Liver (tissue), 3 donors: ENCODE measurements around the gene ANKRD31.

ENCODE experiments used
- CTCF ChIP-seq: fragments of 150-350 bp; IDR thresholded peaks from 2 replicates; pipeline ENCODE4 v1.5.1; 2017; ENCODE audit warnings: improper control_type of control experiment, low read depth, low read length; ENCODE audit not compliant: missing input control
- RXRA ChIP-seq, 2 donors: IDR thresholded peaks; 2 replicates each; pipeline ENCODE4 v1.6.1; 2017 to 2018; ENCODE audit warnings: antibody characterized with exemption in 2 of 2, mild to moderate bottlenecking in 1 of 2
- TAF1 ChIP-seq: conservative IDR thresholded peaks from 2 replicates; pipeline ENCODE4 v1.6.1; 2016; ENCODE audit warnings: antibody characterized with exemption, mild to moderate bottlenecking
- donor health status: healthy.
- donor health status: healthy.

GRCh38 chr5:75167345-75167744 is 69.3 kb downstream of the ANKRD31 start:
- TF ChIP-seq CTCF (peak; percentile 18), RXRA (IDR thresholded peaks at IDR 0.05) (no peak), TAF1 (no peak)
